ENCODE measurements around the gene POLR2H. TPM values are rescaled to one million over a fixed set of nuclear protein-coding genes. Genes with fewer than 3 reads are reported as not detected.

POLR2H gene
- total and polyA plus RNA-seq, 2 of the 4 experiments (the other 2 are of a cell fraction), result 47.7 to 130 TPM

GRCh38 chr3:184350618-184351017 lies 10.9 kb upstream of the POLR2H start (continued):
- TF ChIP-seq USF2 (IDR thresholded peaks at IDR 0.05; ENCODE audit: low read depth, low read length) (no peak), FOS (IDR thresholded peaks at IDR 0.05; ENCODE audit: low read depth, low read length) (no peak), RAD21 (IDR thresholded peaks at IDR 0.05; ENCODE audit: low read length) (no peak)

- DNase-seq, result no peak
- dilution Hi-C loops (cut with HindIII; ENCODE audit: low sequenced_read_pairs, unreplicated experiment), result loop anchor here (25.0 kb wide), 1 partner anchor 186 kb away; no protein-coding TSS in a partner anchor
Measured at GRCh38 chr3:184351511-184352148, 9.9 kb upstream of the POLR2H start.

More at GRCh38 chr3:184351511-184352148, 9.9 kb upstream of the POLR2H start:
- H4K20me1 ChIP-seq (ENCODE audit: insufficient read depth, low read length), result peaks cover 3% of the 10 kb centered on the region
- in situ Hi-C loops (cut with MboI; ENCODE audit: low sequenced_read_pairs), result no loop called here
- no peak overlapping the region for H4K91ac ChIP-seq (ENCODE audit: insufficient read depth, low read depth, low read length)
- intact Hi-C loops (cut with micrococcal nuclease), result no loop called here
- H2AK5ac ChIP-seq (ENCODE audit: low read depth, low read length), result no peak overlapping the region
- no peak overlapping the region for H3K18ac ChIP-seq (ENCODE audit: low read depth, low read length)
- ChIA-PET POLR2A (ENCODE audit: unreplicated experiment) (no interaction called here), CTCF (no interaction called here)
- no peak overlapping the region for H3K14ac ChIP-seq (replicated peaks; ENCODE audit: low read depth, low read length)
- BruUV-seq (replicated peaks), result no TSS peak
- H2AFZ ChIP-seq (replicated peaks; ENCODE audit: low read length, poor library complexity), result no peak overlapping the region
- ATAC-seq (ENCODE audit: low read depth), result no peak
- no peak overlapping the region for H4K8ac ChIP-seq (ENCODE audit: low read depth in 2 of 2, low read length in 2 of 2)
- H3K4me3 ChIP-seq (ENCODE audit: insufficient read depth, low read depth, low read length), result no peak overlapping the region
- H3K4me2 ChIP-seq (ENCODE audit: low read depth, low read length), result no peak overlapping the region
- H3K27me3 ChIP-seq (ENCODE audit: control insufficient read depth, insufficient read depth, low read length), result no peaks in the 10 kb centered on the region
- no peak overlapping the region for H2AK9ac ChIP-seq (replicated peaks; ENCODE audit: low read depth, low read length, poor library complexity)
- no peak overlapping the region for H3K4ac ChIP-seq (ENCODE audit: low read depth, low read length)
- no peak overlapping the region for H3K27ac ChIP-seq (ENCODE audit: insufficient read depth, low read length)
- H2BK5ac ChIP-seq (ENCODE audit: low read depth, low read length, poor library complexity, severe bottlenecking), result no peak overlapping the region
- H2BK20ac ChIP-seq (ENCODE audit: low read depth, low read length), result no peak overlapping the region
- H3K4me1 ChIP-seq (ENCODE audit: control insufficient read depth, insufficient read depth, low read length), result peaks cover 1% of the 10 kb centered on the region; the same call in 1 of the 2 replicates
- no peak overlapping the region for H3K9ac ChIP-seq (ENCODE audit: low read depth, low read length)
- H3K9me3 ChIP-seq (ENCODE audit: control insufficient read depth, insufficient read depth, low read length), result no peaks in the 10 kb centered on the region
- H3K9me1 ChIP-seq (ENCODE audit: insufficient read depth, low read length), result peaks cover 9% of the 10 kb centered on the region; the same call in 1 of the 2 replicates
- H3K79me1 ChIP-seq (ENCODE audit: low read depth in 1 of 2, low read length in 2 of 2), result no peaks in the 10 kb centered on the region
- no peak overlapping the region for H3K23ac ChIP-seq (ENCODE audit: low read depth, low read length)
- WGBS, 2 experiments (ENCODE audit: extremely low coverage in 2 of 2, insufficient read length in 1 of 2), result 57% methylated on average over 5 of the region's 9 CpGs; no CpG with 5 or more reads in 1 of the 2 experiments
- peaks cover 20% of the 10 kb centered on the region for H3K36me3 ChIP-seq (ENCODE audit: control insufficient read depth, insufficient read depth, low read length)
- no peak overlapping the region for H2BK15ac ChIP-seq (ENCODE audit: low read depth, low read length)
- no peak overlapping the region for H2BK120ac ChIP-seq (ENCODE audit: low read depth, low read length)
- no peak overlapping the region for H4K5ac ChIP-seq (ENCODE audit: low read depth, low read length)
- no peak overlapping the region for H3K56ac ChIP-seq (ENCODE audit: extremely low read depth, insufficient read depth, low read length)
- TF ChIP-seq CHD1 (IDR thresholded peaks at IDR 0.05; ENCODE audit: low read depth, low read length) (no peak), RCOR1 (IDR thresholded peaks at IDR 0.05; ENCODE audit: insufficient replicate concordance, low read length) (no peak)

Data from IMR-90 (cell line).